ENCODE results near the gene GOLGA8B. TPM values are rescaled to one million over a fixed set of nuclear protein-coding genes. Genes with fewer than 3 reads are reported as not detected.
"Not testable (repeated sequence)": the region's sequence is repeated elsewhere in the genome, so short reads cannot be mapped to it uniquely, and the experiment has no call there.

Gene GOLGA8B
- total RNA-seq, 1 experiment from 2014 or later = 51.0 TPM

DNA sequence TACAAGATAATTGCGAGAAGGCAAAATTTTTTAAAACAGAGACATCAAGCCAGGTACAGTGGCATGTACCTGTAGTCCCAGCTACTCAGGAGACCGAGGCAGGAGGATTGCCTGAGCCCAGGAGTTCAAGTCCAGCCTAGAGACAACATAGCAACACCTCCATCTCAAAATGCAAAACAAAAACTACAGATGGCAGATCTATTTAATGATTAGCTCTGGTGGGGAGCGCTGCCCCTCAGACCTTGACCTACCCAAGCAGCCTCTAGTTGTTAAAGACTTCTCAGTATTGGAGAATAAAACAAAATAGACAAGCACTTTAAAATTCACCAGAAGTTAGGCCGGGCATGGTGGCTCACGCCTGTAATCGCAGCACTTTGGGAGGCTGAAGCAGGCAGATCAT lies 10.5 kb downstream of the GOLGA8B start:
- H3K27ac ChIP-seq (ENCODE audit: low read length) = not testable (repeated sequence)

GRCh38 chr15:34572019-34572641 lies 11.3 kb downstream of the GOLGA8B start:
- DNase-seq; H3K36me3 ChIP-seq (ENCODE audit: low read depth, low read length); H3K9ac ChIP-seq (ENCODE audit: low read length); H4K20me1 ChIP-seq (ENCODE audit: low read length); H2AFZ ChIP-seq (ENCODE audit: low read length); BruUV-seq (replicated peaks); H3F3A ChIP-seq (ENCODE audit: low read length, unreplicated experiment); CTCF ChIA-PET; intact Hi-C loops (cut with micrococcal nuclease); H3K9me2 ChIP-seq (replicated peaks; ENCODE audit: low read length); POLR2A ChIA-PET (ENCODE audit: unreplicated experiment); H3K9me3 ChIP-seq (ENCODE audit: low read length); H3K4me3 ChIP-seq (ENCODE audit: low read length); H3K4me1 ChIP-seq (ENCODE audit: insufficient read depth, low read length); H3K27me3 ChIP-seq (ENCODE audit: low read length); H3K27ac ChIP-seq (ENCODE audit: low read length); ATAC-seq; H3K4me2 ChIP-seq (ENCODE audit: low read length): not testable (repeated sequence)
- H3K79me2 ChIP-seq (ENCODE audit: low read length) = peaks cover 22% of the 10 kb centered on the region

More for the DNA sequence above, 10.5 kb downstream of the GOLGA8B start:
- H3K27me3 ChIP-seq (ENCODE audit: low read length); BruUV-seq (replicated peaks); ATAC-seq; POLR2A ChIA-PET (ENCODE audit: unreplicated experiment); H2AFZ ChIP-seq (ENCODE audit: low read length); H3K4me2 ChIP-seq (ENCODE audit: low read length); H3K9me3 ChIP-seq (ENCODE audit: low read length); H4K20me1 ChIP-seq (ENCODE audit: low read length); DNase-seq; intact Hi-C loops (cut with micrococcal nuclease); H3K4me3 ChIP-seq (ENCODE audit: low read length); H3K36me3 ChIP-seq (ENCODE audit: low read depth, low read length); CTCF ChIA-PET; H3K9me2 ChIP-seq (replicated peaks; ENCODE audit: low read length); H3K4me1 ChIP-seq (ENCODE audit: insufficient read depth, low read length); H3F3A ChIP-seq (ENCODE audit: low read length, unreplicated experiment); H3K9ac ChIP-seq (ENCODE audit: low read length): not testable (repeated sequence)
- peaks cover 30% of the 10 kb centered on the region for H3K79me2 ChIP-seq (ENCODE audit: low read length)

- H3K27ac ChIP-seq (ENCODE audit: low read length); H3K79me2 ChIP-seq (ENCODE audit: low read length); H2AFZ ChIP-seq (ENCODE audit: low read length); H3K9me3 ChIP-seq (ENCODE audit: low read length); intact Hi-C loops (cut with micrococcal nuclease); H3K27me3 ChIP-seq (ENCODE audit: low read length); H4K20me1 ChIP-seq (ENCODE audit: low read length); POLR2A ChIA-PET (ENCODE audit: unreplicated experiment); DNase-seq; H3K4me2 ChIP-seq (ENCODE audit: low read length); H3K36me3 ChIP-seq (ENCODE audit: low read depth, low read length); H3K9me2 ChIP-seq (replicated peaks; ENCODE audit: low read length); ATAC-seq; CTCF ChIA-PET; BruUV-seq (replicated peaks); H3K4me3 ChIP-seq (ENCODE audit: low read length); H3F3A ChIP-seq (ENCODE audit: low read length, unreplicated experiment); H3K9ac ChIP-seq (ENCODE audit: low read length); H3K4me1 ChIP-seq (ENCODE audit: insufficient read depth, low read length): not testable (repeated sequence)
These were observed 13.6 kb downstream of the GOLGA8B start for GRCh38 chr15:34569670-34570396.

GRCh38 chr15:34567174-34567573 lies 16.3 kb downstream of the GOLGA8B start:
- H3K4me1 ChIP-seq (ENCODE audit: insufficient read depth, low read length); H3K27ac ChIP-seq (ENCODE audit: low read length); intact Hi-C loops (cut with micrococcal nuclease); POLR2A ChIA-PET (ENCODE audit: unreplicated experiment); H4K20me1 ChIP-seq (ENCODE audit: low read length); H2AFZ ChIP-seq (ENCODE audit: low read length); H3K36me3 ChIP-seq (ENCODE audit: low read depth, low read length); H3F3A ChIP-seq (ENCODE audit: low read length, unreplicated experiment); BruUV-seq (replicated peaks); H3K79me2 ChIP-seq (ENCODE audit: low read length); H3K27me3 ChIP-seq (ENCODE audit: low read length); DNase-seq; H3K9me3 ChIP-seq (ENCODE audit: low read length); H3K4me2 ChIP-seq (ENCODE audit: low read length); CTCF ChIA-PET; H3K9me2 ChIP-seq (replicated peaks; ENCODE audit: low read length); ATAC-seq; H3K4me3 ChIP-seq (ENCODE audit: low read length); H3K9ac ChIP-seq (ENCODE audit: low read length): not testable (repeated sequence)

DNA sequence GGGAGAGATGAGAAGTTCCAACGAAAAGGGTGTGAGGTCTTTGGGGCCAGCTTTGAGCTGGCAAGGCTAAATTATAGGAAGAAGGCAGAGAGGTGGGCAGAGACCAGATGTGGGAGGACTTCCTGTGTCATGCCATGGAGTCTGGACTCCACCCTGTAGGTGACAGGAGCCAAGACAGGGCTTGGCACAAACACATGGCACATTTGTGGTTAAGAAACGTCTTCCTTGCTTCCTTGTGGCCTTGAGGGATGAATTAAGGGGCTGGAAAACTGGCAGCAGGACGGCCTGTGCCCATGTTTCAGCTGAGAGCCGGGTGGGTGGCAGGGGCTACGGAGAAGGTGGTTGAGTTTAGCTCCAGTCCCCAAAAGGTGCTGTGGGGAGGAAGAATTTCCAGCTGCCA lies 18.7 kb downstream of the GOLGA8B start:
- POLR2A ChIA-PET (ENCODE audit: unreplicated experiment); H3K4me1 ChIP-seq (ENCODE audit: insufficient read depth, low read length); H3K79me2 ChIP-seq (ENCODE audit: low read length); H3K4me2 ChIP-seq (ENCODE audit: low read length); H3K9me2 ChIP-seq (replicated peaks; ENCODE audit: low read length); DNase-seq; H2AFZ ChIP-seq (ENCODE audit: low read length); H3K36me3 ChIP-seq (ENCODE audit: low read depth, low read length); H3F3A ChIP-seq (ENCODE audit: low read length, unreplicated experiment); H3K9me3 ChIP-seq (ENCODE audit: low read length); H3K27me3 ChIP-seq (ENCODE audit: low read length); H4K20me1 ChIP-seq (ENCODE audit: low read length); intact Hi-C loops (cut with micrococcal nuclease); H3K9ac ChIP-seq (ENCODE audit: low read length); H3K4me3 ChIP-seq (ENCODE audit: low read length); CTCF ChIA-PET; H3K27ac ChIP-seq (ENCODE audit: low read length); ATAC-seq; BruUV-seq (replicated peaks): not testable (repeated sequence)

DNA sequence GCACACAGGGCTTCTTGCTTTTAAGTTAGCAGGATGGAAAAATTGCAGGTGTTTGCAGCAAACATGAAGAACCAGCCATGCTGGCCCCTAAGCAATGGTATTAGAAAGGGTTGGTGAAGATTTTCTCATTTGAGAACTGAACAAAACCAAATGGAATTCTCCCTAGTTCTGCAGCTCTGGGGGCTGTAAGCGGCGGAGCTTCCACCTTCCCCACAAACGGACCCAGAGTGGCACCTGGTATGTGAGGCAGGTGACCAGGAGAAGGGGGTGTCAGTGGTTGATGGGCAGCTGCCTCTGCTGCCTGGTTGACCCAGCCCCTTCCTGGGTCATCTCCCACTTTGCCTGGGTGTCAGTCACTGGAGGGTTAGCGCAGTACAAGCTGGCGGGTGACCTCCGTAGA lies 22.6 kb downstream of the GOLGA8B start:
- DNase-seq; H3K4me2 ChIP-seq (ENCODE audit: low read length); H3K79me2 ChIP-seq (ENCODE audit: low read length); intact Hi-C loops (cut with micrococcal nuclease); H3K9me2 ChIP-seq (replicated peaks; ENCODE audit: low read length); ATAC-seq; H3K4me3 ChIP-seq (ENCODE audit: low read length); H3K36me3 ChIP-seq (ENCODE audit: low read depth, low read length); BruUV-seq (replicated peaks); POLR2A ChIA-PET (ENCODE audit: unreplicated experiment); H3K9ac ChIP-seq (ENCODE audit: low read length); H2AFZ ChIP-seq (ENCODE audit: low read length); H4K20me1 ChIP-seq (ENCODE audit: low read length); H3K27me3 ChIP-seq (ENCODE audit: low read length); H3K9me3 ChIP-seq (ENCODE audit: low read length); CTCF ChIA-PET; H3K4me1 ChIP-seq (ENCODE audit: insufficient read depth, low read length); H3K27ac ChIP-seq (ENCODE audit: low read length); H3F3A ChIP-seq (ENCODE audit: low read length, unreplicated experiment): not testable (repeated sequence)

DNA sequence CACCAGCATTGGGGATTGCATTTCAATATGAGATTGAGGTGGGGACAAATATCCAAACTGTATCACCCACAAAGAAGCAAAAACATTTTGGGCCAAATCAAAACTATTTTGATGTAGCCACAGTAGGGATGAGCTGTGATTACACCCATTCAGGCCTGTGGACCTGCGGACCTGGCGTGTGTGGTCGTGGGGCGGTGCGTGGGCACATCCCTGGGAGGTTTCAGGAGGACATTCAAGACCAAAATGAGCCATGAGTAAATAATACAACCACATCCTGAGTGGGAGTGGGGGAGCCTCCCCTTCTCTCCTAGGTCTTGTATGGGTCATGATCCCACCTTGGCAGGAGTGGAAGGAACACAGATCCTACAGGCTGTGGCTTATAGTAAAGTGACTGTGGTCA lies 23.7 kb downstream of the GOLGA8B start:
- H3K36me3 ChIP-seq (ENCODE audit: low read depth, low read length); ATAC-seq; POLR2A ChIA-PET (ENCODE audit: unreplicated experiment); H3K27me3 ChIP-seq (ENCODE audit: low read length); BruUV-seq (replicated peaks); H3F3A ChIP-seq (ENCODE audit: low read length, unreplicated experiment); H3K9me2 ChIP-seq (replicated peaks; ENCODE audit: low read length); intact Hi-C loops (cut with micrococcal nuclease); H3K4me3 ChIP-seq (ENCODE audit: low read length); H3K9ac ChIP-seq (ENCODE audit: low read length); CTCF ChIA-PET; H4K20me1 ChIP-seq (ENCODE audit: low read length); H3K4me2 ChIP-seq (ENCODE audit: low read length); H3K9me3 ChIP-seq (ENCODE audit: low read length); DNase-seq; H3K4me1 ChIP-seq (ENCODE audit: insufficient read depth, low read length); H3K79me2 ChIP-seq (ENCODE audit: low read length); H3K27ac ChIP-seq (ENCODE audit: low read length); H2AFZ ChIP-seq (ENCODE audit: low read length): not testable (repeated sequence)
